Kasumi-1 (cell line): ENCODE data around the gene MCCC1.
"Not testable (repeated sequence)": the region's sequence is repeated elsewhere in the genome, so short reads cannot be mapped to it uniquely, and the experiment has no call there.

Source experiments
- DNase-seq, 2 experiments: peaks; one replicate each; lab custom pipeline; 2025; lab: John Stamatoyannopoulos, UW

MCCC1 gene

DNA sequence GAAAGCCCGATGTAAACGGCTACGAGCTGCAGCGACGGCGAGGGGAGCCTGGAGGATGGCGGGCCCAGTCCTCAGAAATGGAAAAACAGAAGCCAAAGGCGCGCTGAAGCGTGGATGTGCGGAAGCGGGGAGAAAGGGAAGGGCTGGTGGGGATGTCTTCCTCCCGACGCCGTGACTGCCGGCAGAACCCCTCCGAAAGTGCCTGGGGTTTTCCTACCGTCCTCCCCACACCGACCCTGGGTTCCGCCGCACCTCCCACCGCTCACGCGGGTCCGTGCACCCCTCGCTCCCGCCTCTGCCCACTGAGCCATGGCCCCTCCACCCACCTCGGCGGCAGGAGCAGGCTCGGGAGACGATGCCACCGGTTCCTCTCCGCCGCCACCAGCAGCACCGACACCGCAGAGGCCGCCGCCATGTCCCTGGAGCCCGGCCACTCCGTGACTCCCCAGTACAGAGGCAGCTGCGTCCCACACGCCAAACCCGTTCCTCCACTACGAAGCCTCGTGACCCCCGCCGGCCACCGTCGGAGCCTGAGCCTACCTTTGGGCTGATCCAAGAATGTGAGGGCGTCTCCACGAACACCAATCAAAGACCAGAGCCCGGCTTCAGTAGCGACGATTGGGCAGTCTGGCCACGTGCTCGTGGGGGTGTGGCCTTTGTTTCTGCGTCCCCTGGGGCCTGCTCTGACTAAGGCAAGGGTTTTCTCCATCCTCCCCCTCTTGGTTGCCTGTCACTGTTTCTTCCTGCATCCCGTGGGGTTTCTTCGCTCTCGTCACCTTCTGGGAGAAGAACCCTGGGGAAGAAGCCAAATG, at the start of gene MCCC1:
MCCC1 (minus strand) TSS at position 471 of the 812 bp plus-strand sequence; CDS start at position 415, 56 bp downstream.
- peak; percentile 99 for DNase-seq

GRCh38 chr3:183148056-183148455, 48.8 kb upstream of the MCCC1 start:
- DNase-seq, result no peak

DNA sequence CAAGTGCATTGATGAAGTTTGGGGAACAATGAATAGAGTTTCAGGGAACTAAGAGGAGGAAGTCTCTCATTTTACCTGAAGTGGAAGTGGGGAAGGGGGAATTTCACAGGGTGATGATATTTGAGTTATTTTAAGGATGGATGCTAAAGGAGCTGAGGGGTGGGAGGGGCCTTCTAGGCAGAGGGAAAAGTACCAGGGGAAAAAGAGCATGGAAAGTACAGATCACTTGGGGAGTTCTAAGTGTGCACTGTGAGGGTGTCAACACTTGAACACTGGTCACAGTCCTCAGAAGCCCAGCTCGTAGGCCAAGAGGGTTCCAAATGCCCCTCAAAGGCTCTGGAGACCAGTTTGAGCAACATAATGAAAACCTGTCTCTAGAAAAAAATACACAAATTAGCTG, 45.1 kb upstream of the MCCC1 start:
- DNase-seq, result no peak

- DNase-seq, result no peak
Observed at GRCh38 chr3:183142199-183142598, 42.9 kb upstream of the MCCC1 start.

- DNase-seq, result no peak
Observed at GRCh38 chr3:183134844-183135243, 35.5 kb upstream of the MCCC1 start.

GRCh38 chr3:183132409-183132808, 33.1 kb upstream of the MCCC1 start:
- DNase-seq, result no peak

- DNase-seq, result no peak
Observed at GRCh38 chr3:183131735-183132134, 32.4 kb upstream of the MCCC1 start.

GRCh38 chr3:183131186-183131725, 32.0 kb upstream of the MCCC1 start:
- DNase-seq, result no peak

GRCh38 chr3:183129243-183129642, 29.9 kb upstream of the MCCC1 start:
- DNase-seq, result no peak

GRCh38 chr3:183128709-183129108, 29.4 kb upstream of the MCCC1 start:
- DNase-seq, result no peak

DNA sequence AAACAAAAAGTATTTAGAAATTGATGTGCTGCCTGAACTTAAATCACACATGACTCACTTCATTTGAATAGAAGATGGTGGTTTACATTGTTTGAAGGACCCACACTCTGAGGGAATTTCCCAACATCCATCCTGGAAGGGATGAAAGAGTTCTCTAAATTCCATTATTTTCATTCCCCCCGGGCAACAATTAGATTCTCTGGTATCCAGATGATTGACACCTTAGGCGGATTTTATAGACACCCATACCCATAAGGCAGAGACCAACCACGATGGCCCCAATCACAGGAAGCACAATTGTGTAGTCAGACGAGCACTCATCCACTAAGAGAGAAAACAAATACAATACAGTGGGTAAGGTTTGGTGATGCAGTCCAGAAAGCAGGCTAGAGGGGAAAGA, 24.6 kb upstream of the MCCC1 start:
- DNase-seq, result no peak

DNA sequence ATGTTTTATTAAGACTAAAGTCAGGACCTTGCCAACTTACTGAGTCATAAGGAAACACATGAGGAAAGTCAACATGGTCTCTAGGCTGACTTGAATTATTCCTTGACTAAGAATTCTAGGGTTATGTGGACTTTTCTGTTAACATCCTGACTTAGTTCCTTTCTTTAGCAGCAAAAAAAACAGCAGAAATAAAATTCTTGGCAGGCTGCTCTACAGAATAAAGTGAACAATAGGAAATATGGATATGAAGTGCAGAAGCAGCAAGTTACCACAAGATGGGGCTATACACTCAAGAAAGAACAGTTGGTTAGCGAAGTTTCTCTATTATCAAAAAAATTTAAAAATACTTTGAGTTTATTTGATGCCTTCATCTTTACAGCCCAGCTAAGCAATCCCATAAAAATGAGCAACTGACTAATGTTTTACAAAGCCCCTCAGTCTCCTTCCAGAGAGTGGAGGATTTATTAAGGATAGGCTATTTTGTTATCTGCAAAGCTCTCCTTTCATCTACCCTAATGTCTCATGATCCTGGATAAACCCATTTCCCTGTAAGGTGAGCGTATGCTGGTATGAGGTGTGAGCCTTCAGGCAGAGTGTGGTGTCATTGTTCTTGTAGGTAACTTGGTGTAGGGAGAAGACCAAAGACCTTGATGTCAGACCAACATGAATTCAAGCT, 23.1 kb upstream of the MCCC1 start:
- peak; percentile 77 to 85 for DNase-seq

DNA sequence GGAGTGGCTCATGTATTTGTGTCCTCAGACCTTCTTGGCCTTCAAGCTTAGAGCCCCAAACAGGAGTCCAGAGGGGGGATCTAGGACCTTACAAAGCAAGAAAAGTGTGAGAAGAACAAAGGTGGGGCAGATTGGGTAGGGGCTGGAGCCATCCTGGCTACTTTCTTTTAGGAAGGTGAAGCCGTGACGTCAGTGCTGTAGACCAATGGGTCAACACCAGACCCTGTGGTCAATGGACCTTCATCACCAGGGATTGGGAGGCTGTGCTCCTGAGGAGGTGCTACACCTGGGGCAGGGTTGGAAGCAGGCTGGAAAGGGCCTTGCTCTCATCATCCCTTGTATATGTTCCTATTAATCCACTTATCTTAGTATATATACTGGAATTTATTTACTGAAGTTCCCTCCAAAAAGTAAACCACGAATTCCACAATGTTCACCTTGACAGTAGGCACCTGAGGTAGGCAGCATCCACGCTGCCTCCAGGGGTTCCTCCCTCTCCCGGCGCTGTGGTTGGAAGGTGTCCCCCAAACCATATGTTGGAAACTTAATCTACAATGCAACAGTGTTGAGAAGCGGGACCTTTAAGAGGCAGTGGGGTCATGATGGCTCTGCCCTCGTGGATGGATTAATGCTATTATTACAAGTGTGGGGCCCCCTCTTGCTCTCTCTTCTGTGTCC, 21.4 kb upstream of the MCCC1 start:
- DNase-seq, result no peak

DNA sequence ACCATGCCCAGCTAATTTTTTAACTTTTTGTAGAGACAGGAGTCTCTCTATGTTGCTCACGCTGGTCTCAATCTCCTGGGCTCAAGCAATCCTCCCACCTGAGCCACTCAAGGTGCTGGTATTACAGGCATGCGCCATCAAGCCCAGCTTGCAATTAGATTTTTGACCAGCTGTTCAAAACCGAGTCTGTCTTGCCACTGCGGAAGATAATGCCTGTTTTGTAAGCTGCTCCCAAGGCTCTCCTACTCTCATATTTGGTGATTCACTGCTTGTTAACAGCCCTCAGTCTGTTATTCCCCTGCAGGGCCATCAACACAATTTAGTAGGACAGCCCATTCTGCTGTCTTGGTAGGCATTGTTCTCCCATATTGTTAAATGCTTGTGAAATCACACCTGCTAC, 17.8 kb upstream of the MCCC1 start:
- no peak for DNase-seq

GRCh38 chr3:183116025-183116614, 16.8 kb upstream of the MCCC1 start:
- DNase-seq, result peak; percentile 68 to 70

GRCh38 chr3:183114384-183115178, 15.3 kb upstream of the MCCC1 start:
- peak in 1 of 2 experiments; percentile 24 for DNase-seq

GRCh38 chr3:183109847-183110246, 10.6 kb upstream of the MCCC1 start:
- DNase-seq, result not testable (repeated sequence)

- DNase-seq, result no peak
Observed at GRCh38 chr3:183108470-183108869, 9.2 kb upstream of the MCCC1 start.

- DNase-seq, result peak; percentile 28 to 31
Observed at GRCh38 chr3:183108001-183108449, 8.7 kb upstream of the MCCC1 start.

GRCh38 chr3:183107372-183107771, 8.1 kb upstream of the MCCC1 start:
- not testable (repeated sequence) for DNase-seq

GRCh38 chr3:183106635-183107034, 7.3 kb upstream of the MCCC1 start:
- DNase-seq, result no peak
